Uterus (tissue), 4 donors: ENCODE results near the gene ATP1A2. TPM values are rescaled to one million over a fixed set of nuclear protein-coding genes. Genes with fewer than 3 reads are reported as not detected.

Source experiments
- DNase-seq, 2 donors: peaks; one replicate each; pipeline ENCODE4 v3.0.0-alpha.2; 2019 to 2020
- H3K27ac ChIP-seq, 2 donors: fragments of 200-600 bp; sonication (generic); 1 replicate in 1 of 2; 2 replicates in 1 of 2; pipeline ENCODE4 v1.5.1; 2016 to 2018
- H3K27me3 ChIP-seq, 2 donors: fragments of 200-600 bp; sonication (generic); one replicate each; pipeline ENCODE4 v1.5.1; 2018 to 2019; ENCODE audit warnings: control low read depth in 1 of 2
- H3K36me3 ChIP-seq, 2 donors: fragments of 200-600 bp; sonication (generic); one replicate each; pipeline ENCODE4 v1.5.1; 2019; ENCODE audit warnings: control low read depth in 1 of 2
- H3K4me1 ChIP-seq, 2 donors: fragments of 200-600 bp; sonication (generic); one replicate each; pipeline ENCODE4 v1.5.1; 2018 to 2019; ENCODE audit warnings: control low read depth in 1 of 2
- H3K4me3 ChIP-seq, 2 donors: fragments of 200-600 bp; sonication (generic); 1 replicate in 1 of 2; 2 replicates in 1 of 2; pipeline ENCODE4 v1.5.1; 2018 to 2019; ENCODE audit warnings: mild to moderate bottlenecking in 1 of 2
- H3K9me3 ChIP-seq, 2 donors: fragments of 200-600 bp; sonication (generic); one replicate each; pipeline ENCODE4 v1.5.1; 2019; ENCODE audit warnings: control low read depth in 1 of 2
- CTCF ChIP-seq, 4 experiments: fragments of 200-600 bp in 2 of 4; fragments of 450-650 bp in 2 of 4; sonication (generic) in 2 of 4; IDR thresholded peaks; one replicate each; pipeline ENCODE4 v1.5.1; 2016 to 2019; ENCODE audit warnings: antibody characterized with exemption in 4 of 4, mild to moderate bottlenecking in 2 of 4, moderate library complexity in 1 of 4
- POLR2A ChIP-seq, 2 donors: fragments of 450-650 bp; IDR thresholded peaks; one replicate each; pipeline ENCODE4 v1.6.1; 2016; ENCODE audit warnings: antibody characterized with exemption in 2 of 2, mild to moderate bottlenecking in 1 of 2, moderate library complexity in 1 of 2
- intact Hi-C: fragments of 100-400 bp; cut with DNase I; formaldehyde crosslinking; loops from one replicate; pipeline ENCODE4 v1.15.1; 2023; ENCODE audit warnings: low total_unique reads
- total RNA-seq, 4 donors: library from RNA; depleted of rRNA in 3 of 4; stranded (reverse); fragments of >200 nt in 3 of 4; gene quantifications; one replicate each; pipeline versions ENCODE4 v1.1.0 to v1.2.4, GENCODE V29; 2014 to 2023
- donor health status: DM: yes; HTN: yes; CAD: no.

The ATP1A2 gene
- total RNA-seq, 4 donors from 2014 or later, result 1.2 to 36.8 (median 13.4) TPM

GRCh38 chr1:160086456-160086892 is 29.1 kb upstream of the ATP1A2 start:
- Histone ChIP-seq H3K27me3 (peaks cover 0 to 7% of the 10 kb centered on the region in 2 donors), H3K4me3 (no peak overlapping the region), H3K27ac (peak overlapping the region in 1 of 2 donors; percentile 42), H3K9me3 (no peaks in the 10 kb centered on the region), H3K4me1 (no peaks in the 10 kb centered on the region), H3K36me3 (no peaks in the 10 kb centered on the region)
- DNase-seq, result no peak
- intact Hi-C loops, result no loop called here
- TF ChIP-seq CTCF (IDR thresholded peaks at IDR 0.05) (no peak), POLR2A (IDR thresholded peaks at IDR 0.05) (no peak)

- no peaks in the 10 kb centered on the region for H3K9me3 ChIP-seq
- H3K4me3 ChIP-seq, result no peak overlapping the region
- no peaks in the 10 kb centered on the region for H3K36me3 ChIP-seq
- no peak overlapping the region for H3K27ac ChIP-seq
- no peaks in the 10 kb centered on the region for H3K4me1 ChIP-seq
- no peak for DNase-seq
- TF ChIP-seq POLR2A (IDR thresholded peaks at IDR 0.05) (no peak), CTCF (IDR thresholded peaks at IDR 0.05) (no peak)
- peaks cover 0 to 7% of the 10 kb centered on the region in 2 donors for H3K27me3 ChIP-seq
- intact Hi-C loops, result no loop called here
These were observed 28.4 kb upstream of the ATP1A2 start for GRCh38 chr1:160087118-160087662.

- H3K4me3 ChIP-seq, result no peak overlapping the region
- DNase-seq, result no peak
- H3K27me3 ChIP-seq, result no peaks in the 10 kb centered on the region
- intact Hi-C loops, result loop anchor here (10.0 kb wide), 1 partner anchor 105 kb away; the partner anchor contains the start of gene CASQ1
- H3K9me3 ChIP-seq, result no peaks in the 10 kb centered on the region
- H3K4me1 ChIP-seq, result no peaks in the 10 kb centered on the region
- TF ChIP-seq CTCF (IDR thresholded peaks at IDR 0.05), result no peak
- no peak for TF ChIP-seq POLR2A (IDR thresholded peaks at IDR 0.05)
- H3K27ac ChIP-seq, result no peak overlapping the region
- no peaks in the 10 kb centered on the region for H3K36me3 ChIP-seq
These were observed 25.7 kb upstream of the ATP1A2 start for GRCh38 chr1:160089883-160090282.

GRCh38 chr1:160090760-160091159 is 24.8 kb upstream of the ATP1A2 start:
- TF ChIP-seq POLR2A (IDR thresholded peaks at IDR 0.05) (no peak), CTCF (IDR thresholded peaks at IDR 0.05) (no peak)
- intact Hi-C loops, result loop anchor here (10.0 kb wide), 1 partner anchor 104 kb away; the partner anchor contains the start of gene CASQ1
- no peak for DNase-seq

GRCh38 chr1:160091666-160092223 is 23.8 kb upstream of the ATP1A2 start:
- no peaks in the 10 kb centered on the region for H3K4me1 ChIP-seq
- H3K36me3 ChIP-seq, result no peaks in the 10 kb centered on the region
- H3K27ac ChIP-seq, result no peak overlapping the region
- TF ChIP-seq POLR2A (IDR thresholded peaks at IDR 0.05), result no peak
- TF ChIP-seq CTCF (IDR thresholded peaks at IDR 0.05), result no peak
- H3K9me3 ChIP-seq, result no peaks in the 10 kb centered on the region
- no peak for DNase-seq
- H3K4me3 ChIP-seq, result no peak overlapping the region
- intact Hi-C loops, result loop anchor here (10.0 kb wide), 1 partner anchor 103 kb away; the partner anchor contains the start of gene CASQ1
- no peaks in the 10 kb centered on the region for H3K27me3 ChIP-seq

More at GRCh38 chr1:160090760-160091159, 24.8 kb upstream of the ATP1A2 start:
- Histone ChIP-seq H3K9me3 (no peaks in the 10 kb centered on the region), H3K4me1 (no peaks in the 10 kb centered on the region), H3K27me3 (no peaks in the 10 kb centered on the region), H3K27ac (no peak overlapping the region), H3K4me3 (no peak overlapping the region), H3K36me3 (no peaks in the 10 kb centered on the region)
